HG03135 (cell line): ENCODE results near the gene UGGT2.

ENCODE experiments used
- ATAC-seq: cut with Tn5 transposase; IDR thresholded peaks from one replicate; pipeline ENCODE4 v1.9.1; 2021; ENCODE audit warnings: mild to moderate bottlenecking, moderate library complexity; ENCODE audit not compliant: unreplicated experiment

UGGT2 gene

GRCh38 chr13:95754069-95754468, 299.1 kb downstream of the UGGT2 start:
- ATAC-seq = no peak

DNA sequence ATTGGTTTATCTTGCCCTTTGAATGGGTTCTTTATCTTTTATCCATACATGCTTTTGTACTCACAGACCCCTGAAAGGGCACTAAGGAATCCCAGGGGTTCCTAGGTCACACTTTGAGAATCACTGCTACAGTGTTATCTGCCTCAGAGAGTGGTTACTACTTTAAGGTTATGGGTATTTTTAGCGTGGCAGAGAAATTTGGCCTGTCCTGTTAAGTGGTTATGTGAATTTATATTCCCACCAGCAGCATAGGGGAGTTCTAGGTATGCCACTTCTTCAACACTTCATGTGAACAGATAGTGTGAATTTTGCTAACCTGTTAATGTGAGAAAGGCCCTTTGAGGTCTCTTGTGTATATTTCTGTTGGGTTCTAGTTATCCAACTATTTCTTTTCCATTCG, 300.5 kb downstream of the UGGT2 start:
- ATAC-seq = no peak
